Measurements from ENCODE around the gene TMEM253.
A peak's percentile ranks its signal among the peaks of the same experiment; 100 is the strongest.

Gene TMEM253

DNA sequence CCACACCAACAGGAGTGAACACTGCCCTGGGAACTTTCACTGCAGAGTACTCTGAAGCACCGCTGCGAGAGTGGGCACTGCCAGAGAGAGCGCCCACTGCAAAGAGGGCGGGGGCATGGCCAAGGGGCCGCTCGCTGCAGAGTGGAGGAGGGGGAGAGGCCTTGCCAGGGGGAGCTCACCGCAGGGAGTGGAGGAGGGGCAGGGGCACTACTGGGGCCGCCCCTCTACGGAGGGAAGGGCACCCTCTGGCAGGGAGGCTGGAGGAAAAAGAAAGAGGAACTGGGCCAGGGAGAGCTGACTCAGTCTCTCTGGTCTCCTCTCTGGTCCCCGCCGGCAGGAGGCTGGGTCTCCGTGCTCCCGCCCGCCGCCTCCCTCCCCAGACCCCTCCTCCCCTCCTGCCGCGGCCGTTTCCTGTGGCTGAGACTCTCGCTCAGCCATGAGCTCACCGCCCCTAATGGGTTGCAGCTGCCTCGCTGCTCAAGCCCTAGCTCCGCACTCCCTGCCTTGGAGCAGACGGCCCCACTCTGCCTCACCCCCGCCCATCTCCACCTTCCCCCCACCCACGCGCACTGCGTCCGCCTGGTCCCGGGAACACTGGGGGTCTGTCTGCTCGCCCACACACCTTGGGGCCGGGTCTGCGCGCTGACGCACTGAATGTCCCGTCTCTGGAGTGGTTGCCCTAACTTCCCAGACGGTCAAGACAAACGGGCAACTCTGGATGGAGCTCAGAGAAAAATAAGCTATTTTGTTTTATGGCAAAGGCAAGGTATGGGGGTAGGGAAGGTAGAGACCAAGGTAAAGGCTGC lies 29.4 kb upstream of the TMEM253 start:
- DNase-seq (ENCODE audit: low spot score) = peak; percentile 90

DNA sequence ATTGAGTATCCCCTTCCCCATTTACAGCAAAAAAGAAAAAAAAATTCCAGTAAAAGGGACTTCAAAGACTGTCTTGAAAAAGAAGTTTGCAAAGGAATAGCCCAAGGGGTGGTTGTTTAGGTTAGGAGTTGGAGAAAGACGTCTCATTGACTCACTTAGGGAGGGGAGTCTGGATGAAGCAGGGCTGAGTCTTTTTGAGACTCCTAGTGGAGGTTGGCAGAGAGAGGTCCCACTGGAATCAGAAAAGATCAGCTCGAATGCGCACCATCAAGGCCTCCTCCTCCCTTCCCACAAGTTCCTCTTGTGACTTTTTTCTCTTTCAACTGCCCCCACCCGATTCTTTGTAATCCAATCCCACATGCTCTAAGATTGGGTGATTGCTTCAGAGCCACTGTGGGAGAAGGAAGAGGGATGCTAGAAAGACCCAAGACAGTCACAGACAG lies 28.8 kb upstream of the TMEM253 start:
- no peak for DNase-seq (ENCODE audit: low spot score)

DNA sequence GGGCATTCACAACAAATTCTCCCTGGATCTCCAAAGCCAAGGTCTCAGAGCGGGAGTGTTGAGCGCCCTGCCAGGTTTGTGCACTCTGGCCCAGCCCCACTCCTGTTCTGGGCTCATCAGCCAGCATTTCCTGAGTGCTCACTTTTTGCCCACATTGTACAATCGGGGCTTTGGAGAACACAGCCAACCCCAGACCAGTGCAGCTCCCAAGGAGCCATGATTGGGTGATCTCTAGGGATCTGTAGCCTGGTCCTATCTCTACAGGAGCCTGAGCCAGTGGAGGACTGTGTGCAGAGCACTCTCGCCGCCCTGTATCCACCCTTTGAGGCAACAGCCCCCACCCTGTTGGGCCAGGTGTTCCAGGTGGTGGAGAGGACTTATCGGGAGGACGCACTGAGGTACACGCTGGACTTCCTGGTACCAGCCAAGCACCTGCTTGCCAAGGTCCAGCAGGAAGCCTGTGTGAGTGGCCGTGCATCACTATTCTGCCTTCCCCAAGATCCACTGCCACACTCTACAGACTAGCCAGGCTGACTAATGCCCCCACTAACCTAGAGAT lies 28.0 kb upstream of the TMEM253 start:
- no peak for DNase-seq (ENCODE audit: low spot score)

DNA sequence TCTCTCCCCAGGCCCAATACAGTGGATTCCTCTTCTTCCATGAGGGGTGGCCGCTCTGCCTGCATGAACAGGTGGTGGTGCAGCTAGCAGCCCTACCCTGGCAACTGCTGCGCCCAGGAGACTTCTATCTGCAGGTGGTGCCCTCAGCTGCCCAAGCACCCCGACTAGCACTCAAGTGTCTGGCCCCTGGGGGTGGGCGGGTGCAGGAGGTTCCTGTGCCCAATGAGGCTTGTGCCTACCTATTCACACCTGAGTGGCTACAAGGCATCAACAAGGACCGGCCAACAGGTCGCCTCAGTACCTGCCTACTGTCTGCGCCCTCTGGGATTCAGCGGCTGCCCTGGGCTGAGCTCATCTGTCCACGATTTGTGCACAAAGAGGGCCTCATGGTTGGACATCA lies 26.9 kb upstream of the TMEM253 start:
- no peak for DNase-seq (ENCODE audit: low spot score)

DNA sequence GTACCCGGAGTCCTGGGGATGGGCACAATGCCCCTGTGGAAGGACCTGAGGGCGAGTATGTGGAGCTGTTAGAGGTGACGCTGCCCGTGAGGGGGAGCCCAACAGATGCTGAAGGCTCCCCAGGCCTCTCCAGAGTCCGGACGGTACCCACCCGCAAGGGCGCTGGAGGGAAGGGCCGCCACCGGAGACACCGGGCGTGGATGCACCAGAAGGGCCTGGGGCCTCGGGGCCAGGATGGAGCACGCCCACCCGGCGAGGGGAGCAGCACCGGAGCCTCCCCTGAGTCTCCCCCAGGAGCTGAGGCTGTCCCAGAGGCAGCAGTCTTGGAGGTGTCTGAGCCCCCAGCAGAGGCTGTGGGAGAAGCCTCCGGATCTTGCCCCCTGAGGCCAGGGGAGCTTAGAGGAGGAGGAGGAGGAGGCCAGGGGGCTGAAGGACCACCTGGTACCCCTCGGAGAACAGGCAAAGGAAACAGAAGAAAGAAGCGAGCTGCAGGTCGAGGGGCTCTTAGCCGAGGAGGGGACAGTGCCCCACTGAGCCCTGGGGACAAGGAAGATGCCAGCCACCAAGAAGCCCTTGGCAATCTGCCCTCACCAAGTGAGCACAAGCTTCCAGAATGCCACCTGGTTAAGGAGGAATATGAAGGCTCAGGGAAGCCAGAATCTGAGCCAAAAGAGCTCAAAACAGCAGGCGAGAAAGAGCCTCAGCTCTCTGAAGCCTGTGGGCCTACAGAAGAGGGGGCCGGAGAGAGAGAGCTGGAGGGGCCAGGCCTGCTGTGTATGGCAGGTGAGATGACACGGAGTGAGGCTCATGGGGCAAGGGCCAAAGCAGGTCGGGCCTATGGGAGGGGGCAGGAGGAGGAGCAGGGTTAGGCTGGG lies 26.2 kb upstream of the TMEM253 start:
- DNase-seq (ENCODE audit: low spot score) = no peak

DNA sequence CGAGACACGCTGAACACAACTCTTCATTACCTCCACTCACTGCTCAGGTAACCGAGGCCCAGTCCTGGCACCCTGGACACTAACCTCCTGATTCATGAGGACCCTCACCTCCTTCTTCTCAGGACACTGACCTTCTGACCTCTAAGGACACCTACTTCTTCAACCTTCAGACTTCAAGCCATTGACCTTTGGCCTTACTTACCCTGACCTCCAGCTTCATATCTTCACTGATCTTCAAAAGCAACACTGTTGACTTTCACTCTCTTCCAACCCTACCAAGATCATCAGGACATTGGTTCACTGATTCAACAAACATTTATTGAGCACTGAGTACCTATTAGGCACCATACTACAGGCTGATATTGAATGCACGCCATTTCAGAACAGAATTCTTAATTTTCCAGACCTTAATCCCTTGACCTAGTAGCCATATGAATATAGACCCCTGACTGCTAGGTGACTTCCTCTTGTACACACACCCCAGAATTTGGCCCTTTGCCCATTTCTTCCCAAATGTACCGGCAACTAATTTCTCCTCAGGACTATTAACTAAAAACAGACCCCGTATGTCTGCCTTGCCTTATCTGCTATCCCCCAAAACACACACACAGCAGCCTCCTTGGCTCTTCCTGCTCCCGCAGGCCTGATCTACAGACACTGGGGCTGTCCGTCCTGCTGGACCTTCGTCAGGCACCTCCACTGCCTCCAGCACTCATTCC lies 25.0 kb upstream of the TMEM253 start:
- DNase-seq (ENCODE audit: low spot score) = no peak

DNA sequence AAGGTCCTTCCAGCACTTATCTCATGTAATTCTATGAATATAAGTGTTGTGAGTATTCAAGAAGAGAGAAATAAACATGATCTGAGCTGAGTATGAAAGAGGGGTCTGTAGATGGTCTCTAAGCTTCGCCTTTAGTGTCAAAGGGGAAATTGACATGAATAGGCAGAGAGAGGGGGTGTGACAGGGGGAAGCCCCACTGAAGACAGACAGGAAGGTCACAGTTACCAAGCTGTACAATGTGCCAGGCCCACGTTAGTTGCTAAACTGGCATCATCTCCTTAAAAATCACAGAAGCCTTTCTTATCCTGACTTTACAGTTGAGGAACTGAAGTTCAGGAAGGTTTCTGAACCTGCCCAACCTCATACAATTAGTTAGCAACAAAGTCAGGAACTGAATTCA lies 23.2 kb upstream of the TMEM253 start:
- DNase-seq (ENCODE audit: low spot score) = no peak

DNA sequence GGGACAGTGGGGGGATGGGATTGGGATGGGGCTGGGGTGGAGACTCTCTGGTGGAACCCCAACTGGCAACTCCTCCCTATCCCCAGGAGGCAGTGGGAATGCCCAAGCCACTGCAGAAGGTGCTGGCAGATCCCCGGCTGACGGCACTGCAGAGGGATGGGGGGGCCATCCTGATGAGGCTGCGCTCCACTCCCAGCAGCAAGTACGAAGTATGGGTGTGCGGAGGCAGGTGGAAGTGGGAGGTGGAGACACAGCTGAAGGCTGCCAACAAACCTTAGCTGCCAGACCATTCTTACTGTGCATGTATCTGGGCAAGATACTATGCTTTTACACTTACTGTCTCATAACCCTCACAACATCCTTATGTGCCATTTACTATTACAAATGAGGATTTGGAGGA lies 22.6 kb upstream of the TMEM253 start:
- DNase-seq (ENCODE audit: low spot score) = no peak

DNA sequence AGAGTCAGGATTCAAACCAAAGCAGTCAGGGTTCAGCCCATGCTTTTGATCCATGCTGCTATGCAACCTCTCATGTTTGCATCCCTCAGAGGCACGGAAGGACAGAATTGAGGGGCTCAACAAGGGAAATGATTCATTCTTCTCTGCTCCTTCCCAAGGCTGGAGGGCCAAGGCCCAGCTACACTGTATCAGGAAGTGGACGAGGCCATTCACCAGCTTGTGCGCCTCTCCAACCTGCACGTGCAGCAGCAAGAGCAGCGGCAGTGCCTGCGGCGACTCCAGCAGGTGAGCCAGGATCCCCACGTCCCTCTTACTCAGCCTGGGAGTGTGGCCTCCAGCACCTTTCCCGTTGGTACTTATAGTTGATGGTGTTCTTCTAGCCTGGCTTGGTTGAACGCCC lies 22.1 kb upstream of the TMEM253 start:
- no peak for DNase-seq (ENCODE audit: low spot score)

DNA sequence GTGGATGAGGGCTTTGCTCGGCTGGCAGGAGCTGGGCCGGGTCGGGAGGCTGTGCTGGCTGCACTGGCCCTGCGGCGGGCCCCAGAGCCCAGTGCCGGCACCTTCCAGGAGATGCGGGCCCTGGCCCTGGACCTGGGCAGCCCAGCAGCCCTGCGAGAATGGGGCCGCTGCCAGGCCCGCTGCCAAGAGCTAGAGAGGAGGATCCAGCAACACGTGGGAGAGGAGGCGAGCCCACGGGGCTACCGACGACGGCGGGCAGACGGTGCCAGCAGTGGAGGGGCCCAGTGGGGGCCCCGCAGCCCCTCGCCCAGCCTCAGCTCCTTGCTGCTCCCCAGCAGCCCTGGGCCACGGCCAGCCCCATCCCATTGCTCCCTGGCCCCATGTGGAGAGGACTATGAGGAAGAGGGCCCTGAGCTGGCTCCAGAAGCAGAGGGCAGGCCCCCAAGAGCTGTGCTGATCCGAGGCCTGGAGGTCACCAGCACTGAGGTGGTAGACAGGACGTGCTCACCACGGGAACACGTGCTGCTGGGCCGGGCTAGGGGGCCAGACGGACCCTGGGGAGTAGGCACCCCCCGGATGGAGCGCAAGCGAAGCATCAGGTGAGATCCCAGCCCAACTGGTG lies 19.2 kb upstream of the TMEM253 start:
- no peak for DNase-seq (ENCODE audit: low spot score)

DNA sequence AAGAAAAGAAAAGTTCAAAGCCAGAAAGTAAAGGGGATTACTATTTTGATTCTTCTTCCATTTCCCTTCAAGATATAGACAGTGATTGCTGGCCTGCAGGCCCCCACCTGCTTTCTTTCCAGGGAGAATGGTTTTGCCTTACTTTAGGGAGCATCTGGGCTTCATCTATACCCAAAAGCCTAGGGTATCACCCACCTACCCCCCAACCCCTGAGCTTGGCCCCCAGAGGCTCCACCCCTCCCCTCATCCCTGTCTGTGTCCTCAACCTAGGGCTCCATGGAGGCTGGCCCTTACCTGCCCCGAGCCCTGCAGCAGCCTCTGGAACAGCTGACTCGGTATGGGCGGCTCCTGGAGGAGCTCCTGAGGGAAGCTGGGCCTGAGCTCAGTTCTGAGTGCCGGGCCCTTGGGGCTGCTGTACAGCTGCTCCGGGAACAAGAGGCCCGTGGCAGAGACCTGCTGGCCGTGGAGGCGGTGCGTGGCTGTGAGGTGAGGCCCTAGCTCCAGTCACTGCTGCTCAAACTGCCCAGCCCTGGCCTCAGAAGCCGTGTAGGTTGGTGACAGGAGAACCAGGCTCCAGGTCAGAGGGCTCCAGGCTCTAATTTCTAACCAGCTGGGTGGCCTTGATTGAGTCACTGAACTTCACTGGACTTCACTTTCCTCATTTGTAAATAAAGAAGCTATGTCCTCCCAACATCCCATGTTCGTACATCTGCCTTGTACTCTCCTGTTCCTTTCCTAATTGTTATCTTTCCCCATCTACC lies 17.1 kb upstream of the TMEM253 start:
- no peak for DNase-seq (ENCODE audit: low spot score)

DNA sequence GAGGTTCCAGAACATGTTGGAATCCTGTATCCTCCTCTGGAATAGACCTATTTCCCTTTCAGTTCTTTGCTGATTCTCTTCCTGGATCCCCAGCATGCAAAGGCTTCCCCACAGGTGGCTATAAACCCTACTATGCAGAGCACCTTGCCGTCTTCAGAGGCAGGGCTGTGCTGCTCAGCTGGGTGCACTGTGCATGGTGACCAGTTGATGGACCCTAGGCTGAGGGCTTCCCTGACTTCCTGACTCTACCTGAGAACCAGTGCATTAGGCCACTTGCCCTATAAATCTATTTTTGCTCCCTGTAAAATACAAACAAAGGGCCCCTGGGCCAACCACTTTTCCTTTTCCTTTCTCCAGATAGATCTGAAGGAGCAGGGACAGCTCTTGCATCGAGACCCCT lies 16.5 kb upstream of the TMEM253 start:
- no peak for DNase-seq (ENCODE audit: low spot score)

DNA sequence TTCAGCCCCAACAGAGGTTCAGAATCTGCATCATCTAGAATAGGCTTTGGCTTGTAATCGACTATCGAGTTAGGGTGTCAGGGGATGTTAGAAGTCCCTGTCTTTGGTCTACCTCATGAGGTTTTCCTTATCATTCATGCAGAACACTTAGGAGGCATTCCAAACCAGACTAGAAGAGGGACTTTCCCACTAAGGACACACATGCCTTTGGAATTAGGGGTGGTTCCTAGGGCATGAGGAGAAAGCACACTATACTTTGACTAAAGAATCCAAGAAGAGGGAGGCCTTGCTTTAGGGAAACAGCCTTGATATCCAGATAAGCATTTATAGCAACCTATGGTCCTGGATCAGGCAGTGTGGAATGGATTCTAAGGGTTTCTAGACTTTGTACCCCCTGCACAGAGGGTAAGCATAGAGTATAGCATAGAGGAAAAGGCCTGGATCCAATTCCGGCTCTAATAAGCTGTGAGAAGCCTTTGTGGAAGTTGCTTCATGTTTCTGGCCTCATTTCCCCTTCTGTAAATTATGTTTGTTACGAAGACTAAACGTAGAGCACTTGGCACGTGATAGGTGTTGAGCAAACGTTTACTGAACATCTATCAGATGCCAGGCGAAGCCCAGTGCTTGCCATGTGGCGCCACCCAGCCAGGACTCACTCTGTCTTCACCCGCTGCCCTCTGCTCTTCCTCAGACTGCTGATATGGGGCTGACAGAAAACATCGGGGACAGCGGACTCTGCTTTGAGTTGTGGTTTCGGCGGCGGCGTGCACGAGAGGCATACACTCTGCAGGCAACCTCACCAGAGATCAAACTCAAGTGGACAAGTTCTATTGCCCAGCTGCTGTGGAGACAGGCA lies 15.6 kb upstream of the TMEM253 start:
- no peak for DNase-seq (ENCODE audit: low spot score)

DNA sequence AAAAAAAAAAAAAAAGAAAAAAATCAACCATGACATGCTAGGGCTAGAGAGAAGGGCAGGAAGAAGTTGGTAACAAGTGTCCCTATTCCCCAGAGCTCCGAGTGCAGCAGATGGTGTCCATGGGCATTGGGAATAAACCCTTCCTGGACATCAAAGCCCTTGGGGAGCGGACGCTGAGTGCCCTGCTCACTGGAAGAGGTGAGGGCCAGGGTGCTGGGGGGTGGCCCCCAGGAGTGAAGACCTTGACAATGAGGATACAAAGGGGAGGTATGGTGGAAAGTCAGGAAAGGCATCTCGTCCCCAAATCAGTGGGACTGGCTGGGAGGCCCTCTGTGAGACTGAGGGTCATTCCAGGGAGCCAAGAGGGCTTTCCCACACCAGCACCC lies 14.0 kb upstream of the TMEM253 start:
- DNase-seq (ENCODE audit: low spot score) = no peak

DNA sequence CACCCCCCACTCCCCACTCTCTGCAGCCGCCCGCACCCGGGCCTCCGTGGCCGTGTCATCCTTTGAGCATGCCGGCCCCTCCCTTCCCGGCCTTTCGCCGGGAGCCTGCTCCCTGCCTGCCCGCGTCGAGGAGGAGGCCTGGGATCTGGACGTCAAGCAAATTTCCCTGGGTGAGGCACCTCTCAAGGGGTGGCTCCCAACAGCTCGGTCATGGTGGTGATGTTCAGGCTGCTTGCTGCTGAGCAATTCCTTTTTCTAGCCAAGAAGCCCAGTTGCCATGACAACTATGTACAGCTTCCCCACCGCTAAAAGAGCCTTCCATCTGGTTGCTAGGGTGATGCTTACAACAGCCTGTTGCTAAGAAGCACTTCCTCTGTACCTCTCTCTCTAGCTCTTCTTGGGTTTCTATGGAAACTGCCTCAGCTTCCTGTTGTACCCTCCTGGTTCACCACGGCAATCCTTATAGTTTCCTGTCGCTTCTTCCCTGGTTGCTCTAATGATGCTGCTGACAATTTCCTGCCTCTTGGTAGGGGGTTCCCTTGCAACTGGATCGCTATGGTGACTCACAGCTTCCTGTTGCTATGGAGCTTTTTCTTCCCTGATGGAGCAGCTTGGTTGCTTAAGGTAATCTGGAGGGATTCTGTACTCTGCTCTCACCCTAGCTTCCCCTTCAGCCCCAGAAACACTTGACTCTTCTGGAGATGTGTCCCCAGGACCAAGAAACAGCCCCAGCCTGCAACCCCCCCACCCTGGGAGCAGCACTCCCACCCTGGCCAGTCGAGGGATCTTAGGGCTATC lies 13.4 kb upstream of the TMEM253 start:
- peak; percentile 45 for DNase-seq (ENCODE audit: low spot score)

DNA sequence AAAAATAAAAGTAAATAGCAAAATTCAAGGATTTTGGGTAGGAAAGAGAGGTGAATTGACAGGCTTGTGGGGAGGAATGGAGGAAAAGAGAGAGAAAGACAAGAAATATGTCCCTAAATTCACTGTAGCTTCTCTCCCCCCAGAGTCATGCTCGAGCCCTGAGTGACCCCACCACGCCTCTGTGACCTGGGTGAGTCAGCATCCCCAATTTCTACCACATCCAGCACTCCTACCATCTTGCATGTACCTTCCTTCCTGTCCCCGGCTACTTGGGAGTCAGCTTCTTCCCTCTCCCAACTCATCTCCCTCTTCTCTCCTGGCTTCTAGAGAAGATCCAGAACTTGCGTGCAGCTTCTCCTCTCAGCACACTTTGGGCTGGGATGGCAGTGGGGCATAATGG lies 12.2 kb upstream of the TMEM253 start:
- DNase-seq (ENCODE audit: low spot score) = no peak

DNA sequence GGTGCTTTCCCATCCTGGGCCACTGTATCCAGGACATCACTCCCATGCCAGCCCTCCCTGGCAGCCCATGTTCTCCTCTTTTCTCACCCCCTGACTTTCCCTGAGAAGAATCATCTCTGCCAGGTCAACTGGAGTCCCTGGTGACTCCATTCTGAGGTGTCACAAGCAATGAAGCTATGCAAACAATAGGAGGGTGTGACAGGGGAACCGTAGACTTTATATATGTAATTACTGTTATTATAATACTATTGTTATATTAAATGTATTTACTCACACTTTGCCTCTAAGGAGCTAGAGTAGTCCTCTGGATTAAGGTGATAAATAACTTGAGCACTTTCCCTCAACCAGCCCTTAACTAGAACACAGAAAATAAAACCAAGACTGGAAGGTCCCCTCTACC lies 11.6 kb upstream of the TMEM253 start:
- no peak for DNase-seq (ENCODE audit: low spot score)

DNA sequence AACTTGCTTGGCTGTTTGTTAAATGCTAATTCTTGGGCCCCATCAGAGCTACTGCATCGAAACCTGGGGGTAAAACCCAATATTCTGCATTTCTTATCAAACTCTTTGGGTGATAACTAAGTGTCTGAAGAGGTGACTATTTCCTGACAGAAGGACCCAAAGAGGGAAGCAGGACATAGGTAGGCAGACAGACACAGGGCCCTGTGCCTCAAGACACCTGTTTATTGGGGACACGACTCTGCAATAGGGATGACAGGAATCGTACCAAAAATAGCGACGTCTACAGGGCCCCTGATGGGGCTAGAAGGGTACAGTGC lies 11.0 kb upstream of the TMEM253 start:
- DNase-seq (ENCODE audit: low spot score) = no peak

DNA sequence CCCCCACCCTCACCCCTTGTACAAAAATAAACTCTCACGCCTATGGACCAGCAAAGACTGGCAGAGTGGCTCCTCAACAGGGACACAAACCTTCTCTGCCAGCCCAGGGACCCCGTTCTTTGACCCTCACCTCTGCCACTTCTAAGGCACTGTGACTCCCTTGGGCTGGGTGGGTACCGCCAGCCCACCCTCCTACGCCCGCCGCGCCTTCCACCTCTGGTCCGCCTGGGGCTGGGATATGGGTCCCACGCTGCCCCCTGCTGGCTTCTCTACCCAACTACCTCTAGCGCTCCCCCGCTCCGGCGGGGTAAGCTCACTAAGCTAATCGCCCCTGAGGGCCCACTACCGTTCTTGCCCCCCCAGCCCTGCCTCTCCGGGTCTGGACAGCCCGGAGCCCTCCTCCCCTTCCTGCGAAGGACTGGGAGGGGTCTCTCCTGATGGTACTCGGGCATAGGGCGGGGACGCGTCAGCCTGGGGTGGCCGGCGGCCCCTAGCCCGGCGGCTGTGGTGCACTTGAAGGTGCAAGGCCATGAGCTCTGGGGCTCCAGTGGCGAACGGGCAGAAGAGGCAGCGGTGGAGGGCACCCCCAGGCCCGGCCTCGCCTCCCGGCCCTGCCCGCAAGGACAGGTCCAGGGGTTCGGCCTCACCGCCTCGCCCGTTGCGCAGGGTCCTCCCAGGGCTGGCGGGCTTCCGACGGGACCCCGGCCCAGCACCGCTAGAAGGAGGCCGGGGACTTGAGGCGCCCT lies 10.5 kb upstream of the TMEM253 start:
- DNase-seq (ENCODE audit: low spot score) = peak; percentile 74
